ENCODE measurements around the gene LSAMP.
"Not testable (repeated sequence)": the region's sequence is repeated elsewhere in the genome, so short reads cannot be mapped to it uniquely, and the experiment has no call there.

LSAMP gene

DNA sequence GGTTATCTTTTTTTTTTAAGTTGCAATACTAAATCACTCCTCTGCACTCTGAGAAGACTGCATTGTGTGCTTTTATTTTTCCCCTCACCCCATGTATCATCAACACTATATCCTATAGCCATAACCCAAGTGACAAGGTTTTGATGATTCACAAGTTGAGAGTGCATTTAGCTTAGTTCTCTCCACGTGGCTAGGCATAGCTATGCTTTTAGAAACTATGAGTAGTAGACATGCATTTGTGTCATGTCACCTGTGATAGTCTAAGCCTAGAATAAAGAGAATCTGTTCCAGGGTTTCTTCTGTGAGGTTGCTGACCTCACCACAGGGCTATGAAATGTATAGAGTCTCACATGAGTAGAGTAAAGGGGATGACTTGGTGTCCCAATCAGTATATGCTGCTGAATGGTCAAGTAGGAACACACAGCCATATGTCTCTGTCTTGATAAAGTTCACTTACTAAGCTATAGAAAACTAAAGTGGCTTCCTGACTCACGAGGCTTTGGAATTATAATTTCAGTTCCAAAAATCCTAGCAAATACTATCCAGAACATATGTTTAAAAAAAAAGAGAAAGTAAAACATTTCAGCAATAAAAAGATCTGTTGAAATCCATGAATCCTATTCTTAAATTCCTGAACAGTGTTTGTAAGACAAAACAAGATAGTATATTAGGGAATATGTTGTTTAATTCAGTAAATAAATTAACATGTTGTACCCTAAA, 206.3 kb downstream of the LSAMP start:
- no peak for DNase-seq

DNA sequence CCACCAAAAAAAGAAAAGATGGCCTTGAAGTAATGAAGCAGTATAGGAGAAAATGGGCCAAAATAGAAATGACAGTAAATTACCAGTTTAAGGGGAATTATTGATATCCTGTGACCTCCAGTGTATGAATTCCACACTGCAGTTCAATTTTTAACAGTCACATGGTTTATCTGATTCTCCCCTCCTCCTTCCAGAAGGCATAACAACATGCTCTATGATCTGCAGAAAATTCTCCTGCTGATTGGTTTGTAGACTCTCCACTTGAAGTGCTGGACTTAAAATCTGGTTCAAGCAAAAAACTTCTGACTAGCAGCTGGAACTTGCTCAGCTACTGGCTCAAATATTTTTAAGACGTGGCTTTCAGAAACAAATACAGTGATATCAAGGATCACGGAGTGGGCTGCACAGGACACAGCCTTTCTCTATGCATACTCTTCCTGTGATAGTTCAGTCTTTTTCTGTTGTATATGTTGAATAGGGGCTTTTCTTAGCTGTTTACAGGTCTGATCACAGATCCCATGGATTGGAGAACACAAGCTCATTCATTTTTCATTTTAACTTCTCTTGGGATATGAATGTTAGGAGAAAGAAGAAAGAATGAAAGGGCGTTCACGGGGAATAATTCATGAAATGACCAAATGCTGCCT, 211.5 kb downstream of the LSAMP start:
- no peak for DNase-seq

- no peak for DNase-seq
These were observed 214.8 kb downstream of the LSAMP start for GRCh38 chr3:116230431-116231020.

GRCh38 chr3:116226266-116226665, 219.0 kb downstream of the LSAMP start:
- no peak for DNase-seq

GRCh38 chr3:116216761-116217160, 228.5 kb downstream of the LSAMP start:
- no peak for DNase-seq

- no peak for DNase-seq
These were observed 233.4 kb downstream of the LSAMP start for GRCh38 chr3:116211901-116212300.

DNA sequence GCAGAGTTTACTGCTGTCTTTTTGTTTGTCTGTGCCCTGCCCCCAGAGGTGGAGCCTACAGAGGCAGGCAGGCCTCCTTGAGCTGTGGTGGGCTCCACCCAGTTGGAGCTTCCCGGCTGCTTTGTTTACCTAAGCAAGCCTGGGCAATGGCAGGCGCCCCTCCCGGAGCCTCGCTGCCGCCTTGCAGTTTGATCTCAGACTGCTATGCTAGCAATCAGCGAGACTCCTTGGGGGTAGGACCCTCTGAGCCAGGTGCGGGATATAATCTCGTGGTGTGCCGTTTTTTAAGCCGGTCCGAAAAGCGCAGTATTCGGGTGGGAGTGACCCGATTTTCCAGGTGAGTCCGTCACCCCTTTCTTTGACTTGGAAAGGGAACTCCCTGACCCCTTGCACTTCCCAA, 236.5 kb downstream of the LSAMP start:
- not testable (repeated sequence) for DNase-seq

- no peak for DNase-seq
These were observed 244.2 kb downstream of the LSAMP start for GRCh38 chr3:116200956-116201690.

GRCh38 chr3:116199063-116199462, 246.2 kb downstream of the LSAMP start:
- DNase-seq = no peak

DNA sequence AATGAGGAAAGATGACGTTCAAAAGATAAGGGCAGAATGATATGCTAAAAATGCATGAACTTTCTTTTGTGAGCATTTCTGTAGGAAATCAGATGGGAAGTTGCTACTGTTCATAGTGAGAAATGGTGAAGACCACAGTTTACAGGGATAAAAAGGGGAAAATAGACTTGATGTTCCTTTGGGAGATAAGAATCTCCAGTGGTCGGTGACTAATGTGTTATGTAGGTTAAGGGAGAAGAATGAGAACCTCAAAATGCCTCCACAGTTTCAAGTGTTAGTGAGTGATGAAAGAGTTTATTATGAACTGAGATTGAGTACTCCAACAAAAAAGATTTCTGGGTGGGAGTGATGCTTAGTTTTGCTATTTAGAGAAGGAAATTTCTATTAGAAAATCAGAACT, 247.2 kb downstream of the LSAMP start:
- DNase-seq = no peak

- no peak for DNase-seq
These were observed 252.8 kb downstream of the LSAMP start for GRCh38 chr3:116192464-116192863.

GRCh38 chr3:116191409-116191808, 253.9 kb downstream of the LSAMP start:
- no peak for DNase-seq

GRCh38 chr3:116190095-116190494, 255.2 kb downstream of the LSAMP start:
- DNase-seq = no peak

- no peak for DNase-seq
These were observed 257.0 kb downstream of the LSAMP start for GRCh38 chr3:116188231-116188785.

GRCh38 chr3:116186049-116186448, 259.2 kb downstream of the LSAMP start:
- no peak for DNase-seq

DNA sequence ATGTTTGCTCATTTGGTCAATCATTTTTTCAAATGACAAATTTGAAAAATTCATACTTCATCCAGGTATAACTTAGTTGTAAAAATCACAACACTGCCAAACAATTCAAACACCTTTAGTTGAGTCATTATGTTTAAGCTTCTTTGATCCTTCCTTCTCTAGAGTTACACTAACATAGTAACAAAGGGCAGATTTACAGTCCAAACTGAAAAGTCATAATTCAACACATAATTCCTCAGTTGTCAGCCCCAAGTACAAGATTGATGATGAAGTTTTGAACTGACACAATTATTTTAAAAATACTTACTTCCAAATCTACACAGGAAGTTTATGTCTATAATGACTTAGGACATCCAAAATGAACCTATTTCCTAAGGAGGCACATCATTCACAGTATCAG, 264.1 kb downstream of the LSAMP start:
- no peak for DNase-seq

DNA sequence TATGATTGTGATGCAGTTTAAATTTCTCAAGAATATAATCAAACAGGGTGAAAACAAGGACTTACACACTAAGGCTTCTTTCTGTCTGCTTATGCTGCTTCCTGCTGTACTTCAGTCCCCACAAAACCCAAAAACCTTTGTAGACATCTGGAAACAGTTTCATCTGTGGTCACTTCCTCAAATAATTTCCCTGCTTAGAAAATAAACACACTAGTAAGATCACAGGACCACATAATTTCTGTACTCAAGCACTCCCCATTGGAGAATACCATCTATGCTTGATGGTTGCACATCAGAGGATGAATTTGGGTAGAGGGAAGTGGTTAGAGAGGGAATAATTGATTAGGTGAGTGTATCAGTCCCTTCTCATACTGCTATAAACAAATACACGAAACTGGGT, 266.2 kb downstream of the LSAMP start:
- no peak for DNase-seq

- DNase-seq = no peak
These were observed 268.2 kb downstream of the LSAMP start for GRCh38 chr3:116176974-116177555.

- no peak for DNase-seq
These were observed 279.2 kb downstream of the LSAMP start for GRCh38 chr3:116166121-116166520.

DNA sequence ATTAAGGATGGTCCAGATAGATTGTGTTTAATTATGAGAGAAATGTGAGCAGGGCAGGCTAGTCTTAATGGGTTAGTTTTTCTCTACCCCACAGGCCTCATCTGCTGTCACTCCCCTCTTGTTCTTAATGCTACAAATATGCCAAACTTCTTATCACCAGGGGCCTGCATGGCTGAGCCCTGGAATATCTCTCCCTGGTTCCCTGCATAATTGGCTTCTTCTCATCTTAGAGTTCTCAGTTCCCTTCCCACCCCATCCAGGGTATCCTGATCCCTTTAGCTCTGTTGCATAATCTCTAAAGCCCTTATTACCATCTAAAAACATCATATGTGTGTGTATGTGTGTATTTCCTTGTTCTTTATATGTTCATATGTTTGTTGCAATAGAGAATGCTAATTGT, 279.6 kb downstream of the LSAMP start:
- DNase-seq = no peak

- no peak for DNase-seq
These were observed 280.2 kb downstream of the LSAMP start for GRCh38 chr3:116165135-116165534.

DNA sequence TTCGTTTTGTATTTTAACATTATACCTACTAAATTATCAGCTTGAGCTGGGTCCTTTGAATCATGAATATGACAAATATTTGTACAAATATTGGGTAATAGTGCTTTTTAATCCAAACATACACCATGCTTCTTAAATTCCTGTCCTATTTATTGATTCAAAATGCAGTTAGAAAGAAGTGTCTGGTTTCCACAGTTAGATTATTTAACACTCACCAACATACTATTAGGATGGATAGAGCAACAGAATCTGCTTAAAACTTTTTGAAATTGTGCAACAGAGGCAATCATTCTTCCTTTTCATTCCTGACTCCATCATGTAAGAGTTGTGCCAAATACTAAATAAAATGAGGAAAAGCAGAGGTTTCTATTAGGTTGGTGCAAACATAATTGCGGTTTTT, 281.2 kb downstream of the LSAMP start:
- no peak for DNase-seq

All from suppressor macrophage (primary cell).